SK-N-MC (cell line): Measurements from ENCODE around the gene SMPD3.

ENCODE experiments used
- DNase-seq: peaks from one replicate; pipeline ENCODE4 v3.0.0-alpha.2; 2011; ENCODE audit warnings: low read depth, low spot score
- H3K27ac ChIP-seq: fragments of 200-600 bp; sonication (generic); 2 replicates; pipeline ENCODE4 v1.5.1; 2016; ENCODE audit warnings: mixed run types
- H3K36me3 ChIP-seq: fragments of 200-600 bp; sonication (generic); 2 replicates; pipeline ENCODE4 v1.6.1; 2017; ENCODE audit warnings: antibody characterized with exemption, low read length, mixed read lengths; ENCODE audit not compliant: insufficient read depth
- H3K4me3 ChIP-seq: fragments of 200-600 bp; sonication (generic); 2 replicates; pipeline ENCODE4 v1.5.1; 2016
- H3K9ac ChIP-seq: fragments of 200-600 bp; sonication (generic); 2 replicates; pipeline ENCODE4 v1.8.0; 2017; ENCODE audit warnings: mixed run types, mixed read lengths; ENCODE audit not compliant: insufficient read length
- H3K9me3 ChIP-seq: fragments of 200-600 bp; sonication (generic); 2 replicates; pipeline ENCODE4 v1.6.1; 2017; ENCODE audit warnings: low read depth, mild to moderate bottlenecking, antibody characterized with exemption, low read length, moderate library complexity, mixed read lengths
- EZH2 ChIP-seq: fragments of 200-600 bp; sonication (generic); IDR thresholded peaks from one replicate; pipeline ENCODE4 v1.6.1; 2017; ENCODE audit warnings: antibody characterized with exemption
- FOXP2 ChIP-seq: optimal IDR thresholded peaks from 2 replicates; pipeline ENCODE3; 2011; ENCODE audit warnings: mild to moderate bottlenecking, moderate library complexity; ENCODE audit not compliant: insufficient read depth; ENCODE audit errors: extremely low read length, control extremely low read depth
- POLR2AphosphoS5 ChIP-seq: IDR thresholded peaks from 2 replicates; pipeline ENCODE4 v1.6.1; 2012; ENCODE audit warnings: mild to moderate bottlenecking, low read depth, low read length, borderline replicate concordance

Gene SMPD3

DNA sequence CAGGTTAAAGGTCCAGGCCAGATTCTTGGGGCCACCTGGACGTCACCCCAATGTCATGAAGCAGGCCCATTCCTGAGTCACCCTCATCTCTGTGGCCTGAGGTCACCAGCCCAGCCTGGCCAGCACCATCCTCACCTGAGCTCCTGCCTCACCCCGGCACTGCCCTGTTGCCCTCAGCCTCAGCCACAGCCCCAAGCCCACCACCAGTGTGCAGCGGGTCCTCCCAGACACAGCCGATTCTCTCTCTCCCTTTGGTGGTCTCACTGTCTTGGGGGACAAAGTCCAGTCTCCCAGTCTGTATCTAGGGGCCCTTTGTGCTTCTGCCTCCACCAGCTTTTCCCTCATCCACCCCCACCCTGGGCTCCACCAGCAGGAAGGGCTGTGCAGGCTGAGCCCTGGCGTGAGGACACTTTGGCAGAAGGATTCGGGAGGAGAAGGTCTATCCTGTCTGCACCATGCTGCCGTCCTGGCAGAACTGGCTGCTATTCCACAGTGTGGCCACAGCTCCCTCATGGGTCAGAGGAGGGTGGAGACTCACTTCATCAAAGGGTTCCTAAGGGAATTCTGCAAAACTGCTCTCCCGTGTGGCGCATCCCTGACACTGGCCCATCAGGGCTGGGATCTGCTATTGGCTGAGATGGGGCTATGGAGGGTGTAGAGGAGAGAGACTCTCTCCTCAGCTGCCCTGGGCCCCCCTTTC is 73.2 kb downstream of the SMPD3 start:
- no peak for TF ChIP-seq POLR2AphosphoS5
- no peak for TF ChIP-seq FOXP2
- no peak for TF ChIP-seq EZH2
- no peak overlapping the region for H3K9ac ChIP-seq
- H3K4me3 ChIP-seq, result no peak overlapping the region
- H3K9me3 ChIP-seq, result no peaks in the 10 kb centered on the region
- no peak for DNase-seq
- no peaks in the 10 kb centered on the region for H3K36me3 ChIP-seq
- no peak overlapping the region for H3K27ac ChIP-seq

GRCh38 chr16:68374246-68374805 is 74.0 kb downstream of the SMPD3 start:
- Histone ChIP-seq H3K27ac (no peak overlapping the region), H3K9me3 (no peaks in the 10 kb centered on the region), H3K9ac (no peak overlapping the region), H3K4me3 (no peak overlapping the region), H3K36me3 (no peaks in the 10 kb centered on the region)
- no peak for DNase-seq
- no peak for TF ChIP-seq POLR2AphosphoS5
- TF ChIP-seq EZH2, result no peak
- no peak for TF ChIP-seq FOXP2

GRCh38 chr16:68373528-68374245 is 74.6 kb downstream of the SMPD3 start:
- H3K36me3 ChIP-seq, result no peaks in the 10 kb centered on the region
- H3K27ac ChIP-seq, result no peak overlapping the region
- H3K9me3 ChIP-seq, result no peaks in the 10 kb centered on the region
- TF ChIP-seq EZH2, result no peak
- TF ChIP-seq FOXP2, result no peak
- TF ChIP-seq POLR2AphosphoS5, result no peak
- no peak for DNase-seq
- H3K4me3 ChIP-seq, result no peak overlapping the region
- H3K9ac ChIP-seq, result no peak overlapping the region

- no peak for TF ChIP-seq EZH2
- no peak for TF ChIP-seq FOXP2
- no peak for TF ChIP-seq POLR2AphosphoS5
- H3K4me3 ChIP-seq, result no peak overlapping the region
- no peaks in the 10 kb centered on the region for H3K36me3 ChIP-seq
- DNase-seq, result no peak
- H3K27ac ChIP-seq, result no peak overlapping the region
- no peak overlapping the region for H3K9ac ChIP-seq
- H3K9me3 ChIP-seq, result no peaks in the 10 kb centered on the region
Measured at GRCh38 chr16:68372806-68373205, 75.5 kb downstream of the SMPD3 start.

GRCh38 chr16:68372381-68372720 is 76.0 kb downstream of the SMPD3 start:
- TF ChIP-seq POLR2AphosphoS5 (no peak), FOXP2 (no peak), EZH2 (no peak)
- Histone ChIP-seq H3K4me3 (no peak overlapping the region), H3K27ac (no peak overlapping the region), H3K36me3 (no peaks in the 10 kb centered on the region), H3K9ac (no peak overlapping the region), H3K9me3 (no peaks in the 10 kb centered on the region)
- no peak for DNase-seq

GRCh38 chr16:68371706-68372380 is 76.5 kb downstream of the SMPD3 start:
- no peak overlapping the region for H3K27ac ChIP-seq
- no peak for DNase-seq
- no peak overlapping the region for H3K4me3 ChIP-seq
- no peaks in the 10 kb centered on the region for H3K9me3 ChIP-seq
- TF ChIP-seq EZH2 (no peak), POLR2AphosphoS5 (no peak), FOXP2 (no peak)
- H3K9ac ChIP-seq, result no peak overlapping the region
- H3K36me3 ChIP-seq, result no peaks in the 10 kb centered on the region

DNA sequence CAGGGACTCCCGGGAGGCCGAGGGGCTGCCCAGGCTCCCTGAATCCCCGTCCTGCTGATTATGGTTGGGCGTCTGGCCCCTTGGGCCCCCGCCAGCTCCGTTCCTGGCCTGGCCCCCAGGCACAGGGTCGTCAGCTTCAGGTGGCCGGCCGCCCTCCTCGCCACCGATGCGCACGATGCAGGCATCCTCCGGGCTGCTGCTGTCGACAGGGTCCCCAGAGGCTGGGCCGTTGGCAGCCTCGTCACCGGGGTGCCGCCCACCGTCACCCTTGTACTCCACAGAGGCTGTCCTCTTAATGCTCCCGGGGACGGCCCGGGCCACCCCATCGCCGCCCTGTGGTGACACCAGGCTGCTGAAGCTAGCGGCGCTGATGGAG is 77.0 kb downstream of the SMPD3 start:
- Histone ChIP-seq H3K36me3 (no peaks in the 10 kb centered on the region), H3K27ac (no peak overlapping the region), H3K9me3 (no peaks in the 10 kb centered on the region), H3K9ac (no peak overlapping the region), H3K4me3 (no peak overlapping the region)
- DNase-seq, result no peak
- TF ChIP-seq POLR2AphosphoS5 (no peak), FOXP2 (no peak), EZH2 (no peak)

DNA sequence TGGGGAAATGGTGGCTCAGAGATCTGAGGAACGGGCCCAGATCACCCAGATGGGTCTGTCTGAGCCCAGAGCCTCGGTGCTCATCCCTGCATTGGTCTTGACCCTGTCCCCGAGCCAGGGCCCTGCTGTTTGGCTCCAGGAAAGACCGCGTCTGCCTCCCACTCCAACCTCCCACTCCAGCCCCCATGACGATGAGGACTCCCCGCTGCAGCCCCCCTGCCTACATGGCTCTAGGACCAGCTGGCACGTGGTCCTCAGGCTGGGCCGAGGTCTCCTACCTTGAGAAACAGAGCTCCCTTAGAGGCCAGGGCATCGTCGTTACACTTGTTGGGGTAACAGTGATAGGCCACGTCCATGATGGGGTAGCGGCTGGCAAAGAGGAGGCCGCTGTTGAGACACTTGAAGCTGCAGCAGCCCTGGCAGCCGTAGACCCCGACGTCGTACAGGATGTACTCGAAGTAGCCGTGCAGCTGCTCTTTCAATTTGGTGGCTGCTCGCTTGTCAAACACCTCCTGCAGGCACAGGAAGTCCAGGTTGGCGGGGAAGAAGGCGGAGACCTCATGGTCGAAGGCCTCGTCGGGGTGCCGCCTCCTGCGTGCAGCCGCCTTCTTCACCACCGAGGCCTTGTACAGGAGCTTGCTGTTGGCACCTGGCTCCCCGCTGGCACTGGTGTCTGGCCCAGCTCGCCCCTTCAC is 77.6 kb downstream of the SMPD3 start:
- Histone ChIP-seq H3K9me3 (no peaks in the 10 kb centered on the region), H3K36me3 (no peaks in the 10 kb centered on the region), H3K9ac (no peak overlapping the region), H3K4me3 (no peak overlapping the region), H3K27ac (no peak overlapping the region)
- DNase-seq, result no peak
- no peak for TF ChIP-seq FOXP2
- no peak for TF ChIP-seq POLR2AphosphoS5
- TF ChIP-seq EZH2, result no peak
